Measurements from ENCODE around the gene DNAJC30. TPM values are rescaled to one million over a fixed set of nuclear protein-coding genes. Genes with fewer than 3 reads are reported as not detected.
A peak's percentile ranks its signal among the peaks of the same experiment; 100 is the strongest.

The DNAJC30 gene
- total and polyA plus RNA-seq, 10 of the 15 experiments (the other 5 are each of a cell fraction or from before 2014, with no cell fraction given): 2.1 to 19.0 (median 7.9) TPM

- TF ChIP-seq SIX5 (IDR thresholded peaks at IDR 0.05; ENCODE audit: low read depth, low read length, severe bottlenecking): no peak
- TF ChIP-seq, protein P1, sequence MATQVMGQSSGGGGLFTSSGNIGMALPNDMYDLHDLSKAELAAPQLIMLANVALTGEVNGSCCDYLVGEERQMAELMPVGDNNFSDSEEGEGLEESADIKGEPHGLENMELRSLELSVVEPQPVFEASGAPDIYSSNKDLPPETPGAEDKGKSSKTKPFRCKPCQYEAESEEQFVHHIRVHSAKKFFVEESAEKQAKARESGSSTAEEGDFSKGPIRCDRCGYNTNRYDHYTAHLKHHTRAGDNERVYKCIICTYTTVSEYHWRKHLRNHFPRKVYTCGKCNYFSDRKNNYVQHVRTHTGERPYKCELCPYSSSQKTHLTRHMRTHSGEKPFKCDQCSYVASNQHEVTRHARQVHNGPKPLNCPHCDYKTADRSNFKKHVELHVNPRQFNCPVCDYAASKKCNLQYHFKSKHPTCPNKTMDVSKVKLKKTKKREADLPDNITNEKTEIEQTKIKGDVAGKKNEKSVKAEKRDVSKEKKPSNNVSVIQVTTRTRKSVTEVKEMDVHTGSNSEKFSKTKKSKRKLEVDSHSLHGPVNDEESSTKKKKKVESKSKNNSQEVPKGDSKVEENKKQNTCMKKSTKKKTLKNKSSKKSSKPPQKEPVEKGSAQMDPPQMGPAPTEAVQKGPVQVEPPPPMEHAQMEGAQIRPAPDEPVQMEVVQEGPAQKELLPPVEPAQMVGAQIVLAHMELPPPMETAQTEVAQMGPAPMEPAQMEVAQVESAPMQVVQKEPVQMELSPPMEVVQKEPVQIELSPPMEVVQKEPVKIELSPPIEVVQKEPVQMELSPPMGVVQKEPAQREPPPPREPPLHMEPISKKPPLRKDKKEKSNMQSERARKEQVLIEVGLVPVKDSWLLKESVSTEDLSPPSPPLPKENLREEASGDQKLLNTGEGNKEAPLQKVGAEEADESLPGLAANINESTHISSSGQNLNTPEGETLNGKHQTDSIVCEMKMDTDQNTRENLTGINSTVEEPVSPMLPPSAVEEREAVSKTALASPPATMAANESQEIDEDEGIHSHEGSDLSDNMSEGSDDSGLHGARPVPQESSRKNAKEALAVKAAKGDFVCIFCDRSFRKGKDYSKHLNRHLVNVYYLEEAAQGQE (IDR thresholded peaks at IDR 0.05; ENCODE audit: low read depth, low read length): no peak
- TF ChIP-seq CBFB (IDR thresholded peaks at IDR 0.05; ENCODE audit: low read depth): no peak
- TF ChIP-seq STAT3 (IDR thresholded peaks at IDR 0.05; ENCODE audit: low read depth, low read length): no peak
- TF ChIP-seq, protein P2, sequence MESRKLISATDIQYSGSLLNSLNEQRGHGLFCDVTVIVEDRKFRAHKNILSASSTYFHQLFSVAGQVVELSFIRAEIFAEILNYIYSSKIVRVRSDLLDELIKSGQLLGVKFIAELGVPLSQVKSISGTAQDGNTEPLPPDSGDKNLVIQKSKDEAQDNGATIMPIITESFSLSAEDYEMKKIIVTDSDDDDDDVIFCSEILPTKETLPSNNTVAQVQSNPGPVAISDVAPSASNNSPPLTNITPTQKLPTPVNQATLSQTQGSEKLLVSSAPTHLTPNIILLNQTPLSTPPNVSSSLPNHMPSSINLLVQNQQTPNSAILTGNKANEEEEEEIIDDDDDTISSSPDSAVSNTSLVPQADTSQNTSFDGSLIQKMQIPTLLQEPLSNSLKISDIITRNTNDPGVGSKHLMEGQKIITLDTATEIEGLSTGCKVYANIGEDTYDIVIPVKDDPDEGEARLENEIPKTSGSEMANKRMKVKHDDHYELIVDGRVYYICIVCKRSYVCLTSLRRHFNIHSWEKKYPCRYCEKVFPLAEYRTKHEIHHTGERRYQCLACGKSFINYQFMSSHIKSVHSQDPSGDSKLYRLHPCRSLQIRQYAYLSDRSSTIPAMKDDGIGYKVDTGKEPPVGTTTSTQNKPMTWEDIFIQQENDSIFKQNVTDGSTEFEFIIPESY (IDR thresholded peaks at IDR 0.05): no peak
Observed at GRCh38 chr7:73690646-73691045, 7.4 kb upstream of the DNAJC30 start (continued).

- WGBS (ENCODE audit: insufficient coverage, insufficient replicate concordance, low lambda C conversion rate, missing lambda C conversion rate): 84% methylated on average over 8 of the region's 8 CpGs
- no peaks in the 10 kb centered on the region for H4K20me1 ChIP-seq (ENCODE audit: control insufficient read depth, insufficient read depth)
- no peak overlapping the region for H3K9ac ChIP-seq (ENCODE audit: control insufficient read depth, insufficient read depth, low read length)
- in situ Hi-C loops (cut with MboI) (no loop called here), intact Hi-C loops (cut with micrococcal nuclease; ENCODE audit: unreplicated experiment) (loop anchor here (10.0 kb wide), 1 partner anchor 163 kb away; the partner anchor contains the start of gene BAZ1B)
- FAIRE-seq (no peak), ATAC-seq (no peak), DNase-seq (ENCODE audit: low read depth, low spot score) (no peak)
- ChIA-PET CTCF (no interaction called here), POLR2A (interaction anchor here (0.6 kb wide), 1 partner anchor 70 kb away, joined by 3 read pairs; no protein-coding TSS in a partner anchor), RAD21 (ENCODE audit: unreplicated experiment) (no interaction called here), SMC1A (ENCODE audit: uncharacterized antibody, unreplicated experiment) (no interaction called here)
- H3K27ac ChIP-seq (ENCODE audit: control insufficient read depth, insufficient read depth): no peak overlapping the region
- peaks cover 24% of the 10 kb centered on the region for H3K79me2 ChIP-seq (ENCODE audit: control insufficient read depth, insufficient read depth, low read length)
- no peak overlapping the region; the same call in 1 of the 2 replicates for H3K4me2 ChIP-seq (ENCODE audit: control insufficient read depth, insufficient read depth)
- no peaks in the 10 kb centered on the region for H3K27me3 ChIP-seq (replicated peaks in 1 of 2; ENCODE audit: control insufficient read depth in 2 of 2, insufficient read depth in 2 of 2, low read length in 1 of 2)
- H3K4me1 ChIP-seq (ENCODE audit: control insufficient read depth, insufficient read depth, low read length): peaks cover 7% of the 10 kb centered on the region
- no peaks in the 10 kb centered on the region; the same call in 2 of the 3 replicates for H3K9me3 ChIP-seq (replicated peaks; ENCODE audit: control insufficient read depth, insufficient read depth, low read length)
- no peak overlapping the region for H3K4me3 ChIP-seq
- peaks cover 15% of the 10 kb centered on the region in 2 experiments for H3K36me3 ChIP-seq (ENCODE audit: control insufficient read depth in 2 of 2, insufficient read depth in 2 of 2, low read length in 1 of 2)
- TF ChIP-seq, protein P3, sequence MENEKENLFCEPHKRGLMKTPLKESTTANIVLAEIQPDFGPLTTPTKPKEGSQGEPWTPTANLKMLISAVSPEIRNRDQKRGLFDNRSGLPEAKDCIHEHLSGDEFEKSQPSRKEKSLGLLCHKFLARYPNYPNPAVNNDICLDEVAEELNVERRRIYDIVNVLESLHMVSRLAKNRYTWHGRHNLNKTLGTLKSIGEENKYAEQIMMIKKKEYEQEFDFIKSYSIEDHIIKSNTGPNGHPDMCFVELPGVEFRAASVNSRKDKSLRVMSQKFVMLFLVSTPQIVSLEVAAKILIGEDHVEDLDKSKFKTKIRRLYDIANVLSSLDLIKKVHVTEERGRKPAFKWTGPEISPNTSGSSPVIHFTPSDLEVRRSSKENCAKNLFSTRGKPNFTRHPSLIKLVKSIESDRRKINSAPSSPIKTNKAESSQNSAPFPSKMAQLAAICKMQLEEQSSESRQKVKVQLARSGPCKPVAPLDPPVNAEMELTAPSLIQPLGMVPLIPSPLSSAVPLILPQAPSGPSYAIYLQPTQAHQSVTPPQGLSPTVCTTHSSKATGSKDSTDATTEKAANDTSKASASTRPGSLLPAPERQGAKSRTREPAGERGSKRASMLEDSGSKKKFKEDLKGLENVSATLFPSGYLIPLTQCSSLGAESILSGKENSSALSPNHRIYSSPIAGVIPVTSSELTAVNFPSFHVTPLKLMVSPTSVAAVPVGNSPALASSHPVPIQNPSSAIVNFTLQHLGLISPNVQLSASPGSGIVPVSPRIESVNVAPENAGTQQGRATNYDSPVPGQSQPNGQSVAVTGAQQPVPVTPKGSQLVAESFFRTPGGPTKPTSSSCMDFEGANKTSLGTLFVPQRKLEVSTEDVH (IDR thresholded peaks at IDR 0.05; ENCODE audit: low read depth, partially characterized antibody): no peak
- TF ChIP-seq POLR2AphosphoS5 (IDR thresholded peaks at IDR 0.05; ENCODE audit: low read length) (no peak), YY1 (IDR thresholded peaks at IDR 0.05; ENCODE audit: low read depth, low read length) (peak; percentile 95), TCF12 (IDR thresholded peaks at IDR 0.05; ENCODE audit: low read depth, low read length) (no peak), IKZF2 (IDR thresholded peaks at IDR 0.05) (no peak)
- TF ChIP-seq, protein P2 (IDR thresholded peaks at IDR 0.05): no peak
- no TSS peak for BruUV-seq (replicated peaks)
- H2AFZ ChIP-seq (ENCODE audit: control insufficient read depth, low read depth, low read length): no peak overlapping the region
Observed at GRCh38 chr7:73688288-73688687, 5.0 kb upstream of the DNAJC30 start.
